Gastroesophageal sphincter (tissue), 4 donors: ENCODE measurements around the gene GPSM3. TPM values are rescaled to one million over a fixed set of nuclear protein-coding genes. Genes with fewer than 3 reads are reported as not detected.

Experiments
- ATAC-seq: fragments of 150-250 bp; one replicate; pipeline ENCODE4 v1.9.1; 2016; ENCODE audit warnings: mild to moderate bottlenecking, moderate library complexity
- H3K27ac ChIP-seq, 4 donors: fragments of 200-600 bp; sonication (generic) in 3 of 4; 1 replicate in 3 of 4; 2 replicates in 1 of 4; pipeline ENCODE4 v1.5.1; 2016 to 2019
- H3K27me3 ChIP-seq: fragments of 200-600 bp; sonication (generic); one replicate; pipeline ENCODE4 v1.5.1; 2019
- H3K36me3 ChIP-seq, 2 donors: fragments of 200-600 bp; sonication (generic); one replicate each; pipeline ENCODE4 v1.5.1; 2019; ENCODE audit warnings: control low read depth in 1 of 2
- H3K4me1 ChIP-seq, 3 donors: fragments of 200-600 bp; sonication (generic); 1 replicate in 2 of 3; 2 replicates in 1 of 3; pipeline ENCODE4 v1.5.1; 2016 to 2019; ENCODE audit warnings: control low read depth in 2 of 3
- H3K4me3 ChIP-seq, 2 donors: fragments of 200-600 bp; sonication (generic); one replicate each; pipeline ENCODE4 v1.5.1; 2019; ENCODE audit warnings: mild to moderate bottlenecking in 1 of 2, moderate library complexity in 1 of 2
- H3K9me3 ChIP-seq, 3 donors: fragments of 200-600 bp; sonication (generic); one replicate each; pipeline ENCODE4 v1.5.1; 2017 to 2019; ENCODE audit warnings: control low read depth in 2 of 3
- EP300 ChIP-seq: sonication (generic); formaldehyde crosslinking; IDR thresholded peaks from one replicate; pipeline ENCODE4 v1.6.1; 2017; ENCODE audit warnings: antibody characterized with exemption, mild to moderate bottlenecking
- POLR2A ChIP-seq, 2 donors: fragments of 450-650 bp; IDR thresholded peaks; one replicate each; pipeline ENCODE4 v1.6.1; 2017; ENCODE audit warnings: antibody characterized with exemption in 2 of 2, mild to moderate bottlenecking in 2 of 2, moderate library complexity in 1 of 2
- POLR2AphosphoS5 ChIP-seq: sonication (generic); formaldehyde crosslinking; IDR thresholded peaks from one replicate; pipeline ENCODE4 v1.6.1; 2017; ENCODE audit warnings: antibody characterized with exemption
- WGBS, 2 donors: methylation state at CpG; one replicate each; pipeline ENCODE4 v1.1.5; 2018; ENCODE audit warnings: low coverage in 1 of 2; 5-methylcytosine and 5-hydroxymethylcytosine counted together
- total RNA-seq, 4 donors: library from RNA; depleted of rRNA; stranded (reverse); fragments of >200 nt; gene quantifications; one replicate each; pipeline ENCODE4 v1.1.0, GENCODE V29; 2016
- TF ChIP-seq, protein P1 (sequence below), 4 experiments: fragments of 200-600 bp in 2 of 4; fragments of 450-650 bp in 2 of 4; sonication (generic) in 1 of 4; IDR thresholded peaks; one replicate each; pipeline ENCODE4 v1.5.1; 2017 to 2019; ENCODE audit warnings: antibody characterized with exemption in 4 of 4, mild to moderate bottlenecking in 2 of 4, moderate library complexity in 2 of 4

GPSM3 gene
- total RNA-seq, 4 donors from 2014 or later = 0.93 to 16.3 (median 9.0) TPM

DNA sequence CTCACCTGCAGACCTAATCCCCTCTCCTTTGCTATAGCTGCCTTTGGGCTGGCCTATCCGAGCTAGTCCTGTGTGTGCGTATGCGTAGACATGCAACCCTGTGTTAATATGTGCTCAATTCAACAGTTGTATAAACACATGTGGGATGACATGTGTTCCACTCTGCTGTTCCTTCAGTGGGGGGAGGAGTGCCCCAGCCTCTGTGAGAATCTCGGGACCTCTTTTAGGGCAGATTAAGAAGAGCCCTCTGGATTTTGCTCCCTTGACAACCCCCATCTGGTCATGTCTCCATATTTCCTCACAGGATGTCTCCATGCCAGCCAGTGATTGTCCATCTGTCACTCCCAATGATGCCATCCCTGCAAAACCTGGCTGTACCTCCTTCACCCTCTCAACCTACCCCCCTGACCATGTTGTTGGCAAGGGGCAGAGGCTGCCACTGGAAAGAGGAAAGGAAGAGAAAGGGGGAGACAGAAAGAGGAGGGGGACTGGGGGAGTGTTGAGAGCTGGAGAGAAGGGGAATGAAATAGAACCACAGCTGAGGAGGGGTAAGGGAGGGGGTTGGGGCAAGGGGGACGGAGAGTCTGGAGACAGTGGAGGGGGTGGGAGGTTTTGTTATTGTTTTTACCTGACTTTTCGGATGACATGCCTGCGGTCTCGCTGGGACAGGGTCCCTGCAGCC is 41.1 kb downstream of the GPSM3 start:
- H3K4me3 ChIP-seq = peak overlapping the region; percentile 65 to 68
- no peak for ATAC-seq
- H3K36me3 ChIP-seq = peaks cover 0 to 25% of the 10 kb centered on the region in 2 donors
- H3K27ac ChIP-seq = peak overlapping the region in 3 of 4 donors; percentile 94 to 95 (median 94)
- no peaks in the 10 kb centered on the region for H3K27me3 ChIP-seq
- no peak for TF ChIP-seq POLR2A (IDR thresholded peaks at IDR 0.05)
- no peak for TF ChIP-seq EP300
- TF ChIP-seq, protein P1, sequence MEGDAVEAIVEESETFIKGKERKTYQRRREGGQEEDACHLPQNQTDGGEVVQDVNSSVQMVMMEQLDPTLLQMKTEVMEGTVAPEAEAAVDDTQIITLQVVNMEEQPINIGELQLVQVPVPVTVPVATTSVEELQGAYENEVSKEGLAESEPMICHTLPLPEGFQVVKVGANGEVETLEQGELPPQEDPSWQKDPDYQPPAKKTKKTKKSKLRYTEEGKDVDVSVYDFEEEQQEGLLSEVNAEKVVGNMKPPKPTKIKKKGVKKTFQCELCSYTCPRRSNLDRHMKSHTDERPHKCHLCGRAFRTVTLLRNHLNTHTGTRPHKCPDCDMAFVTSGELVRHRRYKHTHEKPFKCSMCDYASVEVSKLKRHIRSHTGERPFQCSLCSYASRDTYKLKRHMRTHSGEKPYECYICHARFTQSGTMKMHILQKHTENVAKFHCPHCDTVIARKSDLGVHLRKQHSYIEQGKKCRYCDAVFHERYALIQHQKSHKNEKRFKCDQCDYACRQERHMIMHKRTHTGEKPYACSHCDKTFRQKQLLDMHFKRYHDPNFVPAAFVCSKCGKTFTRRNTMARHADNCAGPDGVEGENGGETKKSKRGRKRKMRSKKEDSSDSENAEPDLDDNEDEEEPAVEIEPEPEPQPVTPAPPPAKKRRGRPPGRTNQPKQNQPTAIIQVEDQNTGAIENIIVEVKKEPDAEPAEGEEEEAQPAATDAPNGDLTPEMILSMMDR (IDR thresholded peaks at IDR 0.05) = no peak
- TF ChIP-seq POLR2AphosphoS5 = no peak
- 14 to 15% methylated on average over 7 of the region's 8 CpGs for whole genome bisulfite sequencing, 2 donors
- peaks cover 4 to 61% (median 24%) of the 10 kb centered on the region in 3 donors for H3K4me1 ChIP-seq
- H3K9me3 ChIP-seq = no peaks in the 10 kb centered on the region

DNA sequence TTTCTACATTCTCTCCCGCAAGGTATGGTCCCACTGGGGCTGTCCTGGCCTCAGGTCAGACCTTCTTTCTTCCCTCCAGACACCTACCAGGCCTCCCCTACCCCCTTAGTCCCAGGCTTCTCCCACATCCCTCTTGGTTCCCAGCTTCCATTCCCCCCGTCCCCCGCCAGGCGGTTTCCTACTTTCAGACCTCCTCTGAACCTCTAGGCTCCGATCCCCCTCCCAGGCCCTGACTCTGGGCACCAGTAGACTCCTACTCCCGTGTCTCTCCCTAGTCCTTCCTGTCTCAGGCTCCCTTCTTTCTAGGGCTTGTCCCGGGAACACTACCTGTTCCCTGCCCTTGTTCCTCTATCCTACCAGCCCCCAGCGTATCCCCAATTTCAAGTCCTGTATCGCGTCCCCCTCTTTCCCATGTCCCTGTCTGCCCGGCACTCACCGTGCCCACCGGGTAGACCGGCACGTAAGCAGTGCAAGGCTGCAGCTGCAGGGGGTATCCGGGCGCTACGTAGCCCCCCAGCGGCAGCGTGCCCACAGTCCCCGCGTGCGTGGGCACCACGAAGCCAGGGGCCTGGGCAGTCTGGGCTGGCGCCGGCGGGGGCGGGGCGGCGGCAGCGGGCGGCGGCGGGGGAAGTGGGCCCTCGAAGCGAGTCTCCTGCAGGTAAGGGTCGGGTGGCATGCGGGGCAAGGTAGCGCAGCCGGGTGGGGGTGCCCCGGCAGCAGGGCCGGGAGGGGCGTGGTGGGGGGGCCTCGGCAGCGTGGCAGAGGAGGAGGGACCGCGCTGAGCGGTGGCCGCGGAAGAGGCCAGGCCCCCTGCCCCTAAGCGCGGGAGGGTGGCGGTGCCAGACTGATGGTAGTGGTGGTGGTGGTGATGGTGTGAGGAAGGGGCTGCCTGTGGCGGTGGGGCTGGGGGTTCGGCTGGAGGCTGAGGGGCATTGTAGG is 42.2 kb downstream of the GPSM3 start:
- WGBS, 2 donors = 67 to 76% methylated on average over 8 to 19 of the region's 55 CpGs
- H3K27ac ChIP-seq = peak overlapping the region in 3 of 4 donors; percentile 94 to 95 (median 94)
- peak overlapping the region in 1 of 2 donors; percentile 65 for H3K4me3 ChIP-seq
- TF ChIP-seq EP300 (no peak), POLR2A (IDR thresholded peaks at IDR 0.05) (no peak), POLR2AphosphoS5 (no peak)
- TF ChIP-seq, protein P1 (IDR thresholded peaks at IDR 0.05) = no peak
- no peaks in the 10 kb centered on the region for H3K9me3 ChIP-seq
- peaks cover 0 to 18% of the 10 kb centered on the region in 2 donors for H3K36me3 ChIP-seq
- peaks cover 4 to 50% (median 20%) of the 10 kb centered on the region in 3 donors for H3K4me1 ChIP-seq
- no peaks in the 10 kb centered on the region for H3K27me3 ChIP-seq
- no peak for ATAC-seq

DNA sequence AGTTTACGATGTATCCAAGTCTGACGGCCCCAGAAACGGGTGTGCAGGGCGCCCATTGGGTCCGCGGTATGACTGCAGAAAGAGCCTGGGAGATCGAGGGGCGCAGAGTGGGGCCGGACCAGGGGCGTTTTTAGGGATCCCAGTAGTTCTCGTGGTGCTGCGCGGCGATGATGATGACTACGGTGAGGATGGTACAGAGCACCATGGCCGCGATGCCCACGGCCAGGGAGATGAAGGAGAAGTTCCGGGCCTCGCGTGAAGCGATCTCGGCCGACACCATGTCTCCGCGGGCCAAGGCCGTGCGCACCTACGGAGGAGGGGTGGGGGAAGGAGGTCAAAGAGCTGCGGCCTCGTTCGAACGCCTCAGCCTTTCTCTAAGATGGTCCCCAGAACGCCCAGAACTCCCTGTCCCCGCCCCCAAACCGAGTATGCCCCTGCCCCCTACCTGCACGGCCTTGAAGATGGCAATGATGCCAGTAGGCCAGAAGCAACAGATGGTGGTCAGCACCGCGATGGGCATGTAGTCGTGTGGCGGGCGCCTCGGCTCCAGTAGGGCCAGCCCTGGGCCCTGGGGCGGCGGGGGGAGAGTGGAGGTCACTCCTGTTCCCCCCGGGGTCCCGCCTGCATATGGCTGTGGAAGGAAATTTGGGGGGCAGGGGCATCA is 43.2 kb downstream of the GPSM3 start:
- H3K9me3 ChIP-seq = no peaks in the 10 kb centered on the region
- ATAC-seq = no peak
- H3K4me1 ChIP-seq = peaks cover 4 to 42% (median 14%) of the 10 kb centered on the region in 3 donors
- TF ChIP-seq, protein P1 (IDR thresholded peaks at IDR 0.05) = no peak
- TF ChIP-seq POLR2A (IDR thresholded peaks at IDR 0.05) (no peak), POLR2AphosphoS5 (no peak), EP300 (no peak)
- H3K27ac ChIP-seq = no peak overlapping the region
- H3K4me3 ChIP-seq = peak overlapping the region in 1 of 2 donors; percentile 20
- no peaks in the 10 kb centered on the region for H3K27me3 ChIP-seq
- WGBS, 2 donors = 74% methylated on average over 10 of the region's 47 CpGs; no CpG with 5 or more reads in 1 of the 2 donors
- peaks cover 0 to 18% of the 10 kb centered on the region in 2 donors for H3K36me3 ChIP-seq

DNA sequence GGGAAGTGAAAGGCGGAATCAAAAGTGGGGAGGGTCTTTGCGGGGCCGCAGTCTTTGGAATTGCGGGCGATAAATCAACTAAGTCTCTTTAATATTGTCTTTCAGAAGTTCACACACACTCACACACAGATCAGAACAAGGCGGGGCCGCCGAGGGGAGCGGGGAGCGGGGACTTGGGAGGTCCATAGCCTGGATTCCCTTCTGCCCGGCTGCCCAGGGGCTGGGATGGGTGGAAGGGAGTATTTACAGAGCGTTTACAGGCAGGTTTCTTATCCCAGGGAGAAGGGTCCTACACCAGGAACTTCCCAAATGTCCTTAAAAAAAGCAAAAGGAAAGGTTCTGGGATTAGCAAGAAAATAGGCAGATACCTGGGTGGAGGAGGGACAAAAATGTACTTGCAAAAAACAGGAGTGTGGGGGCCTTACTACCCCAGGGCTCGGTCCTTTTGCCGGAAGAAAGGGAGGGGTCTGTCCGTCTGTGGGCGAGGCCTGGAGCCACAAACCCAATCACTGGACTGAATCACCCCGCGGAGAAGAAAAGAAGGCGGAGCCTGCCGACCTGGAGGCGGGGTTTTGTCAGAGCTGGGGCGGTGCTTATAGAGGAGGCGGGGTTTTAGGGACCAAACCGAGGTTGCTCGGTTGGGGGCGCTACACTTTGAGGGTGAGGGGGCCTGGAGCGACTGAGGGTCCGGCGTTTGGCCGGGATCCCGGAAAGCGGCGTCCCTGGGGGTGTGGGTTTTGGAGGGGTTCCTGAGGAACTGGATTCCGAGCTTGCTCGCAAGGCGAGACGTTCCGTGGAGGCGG is 44.0 kb downstream of the GPSM3 start:
- peak overlapping the region in 1 of 2 donors; percentile 20 for H3K4me3 ChIP-seq
- 58 to 65% methylated on average over 14 to 26 of the region's 39 CpGs for WGBS, 2 donors
- H3K4me1 ChIP-seq = peaks cover 4 to 40% (median 14%) of the 10 kb centered on the region in 3 donors
- no peaks in the 10 kb centered on the region for H3K27me3 ChIP-seq
- TF ChIP-seq, protein P1 (IDR thresholded peaks at IDR 0.05) = no peak
- TF ChIP-seq EP300 (no peak), POLR2A (IDR thresholded peaks at IDR 0.05) (no peak), POLR2AphosphoS5 (no peak)
- no peaks in the 10 kb centered on the region for H3K9me3 ChIP-seq
- ATAC-seq = no peak
- H3K36me3 ChIP-seq = peaks cover 0 to 18% of the 10 kb centered on the region in 2 donors
- no peak overlapping the region for H3K27ac ChIP-seq
